Measurements from ENCODE around the gene GTPBP4. TPM values are rescaled to one million over a fixed set of nuclear protein-coding genes. Genes with fewer than 3 reads are reported as not detected.

GTPBP4 gene
- total and polyA plus RNA-seq, 2 of the 8 experiments (the other 6 are each of a cell fraction or from before 2014, with no cell fraction given), result 16.9 to 98.1 TPM

DNA sequence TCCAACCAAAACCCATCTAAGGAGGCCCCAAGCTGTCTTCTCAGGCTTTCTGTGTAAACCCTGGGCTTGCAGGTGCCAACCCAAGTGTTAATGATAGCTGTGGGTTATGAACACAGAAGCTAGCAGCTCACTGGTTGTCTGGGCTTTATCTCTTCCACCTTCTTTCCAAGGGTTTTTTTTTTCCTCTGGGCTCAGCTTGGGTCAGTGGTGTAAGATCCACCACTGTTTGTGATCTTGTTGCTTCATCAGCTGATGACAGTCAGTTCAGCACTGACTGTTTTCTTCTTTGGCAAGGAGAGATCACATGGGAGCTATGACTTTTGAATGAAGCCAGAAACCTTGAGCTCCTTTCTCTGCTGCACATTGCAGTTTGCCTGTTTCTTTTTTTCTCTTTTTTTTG is 4.6 kb downstream of the GTPBP4 start (continued):
- TF ChIP-seq CHD7 (IDR thresholded peaks at IDR 0.05; ENCODE audit: insufficient replicate concordance, low read length) (no peak), EZH2 (IDR thresholded peaks at IDR 0.05; ENCODE audit: low read depth, low read length, severe bottlenecking) (no peak), NANOG (IDR thresholded peaks at IDR 0.05; ENCODE audit: insufficient read depth, low read depth, low read length, poor library complexity, severe bottlenecking) (no peak), HDAC6 (IDR thresholded peaks at IDR 0.05; ENCODE audit: low read depth, low read length) (no peak)

Data from H1 (cell line).